ENCODE data around the gene GABPB2.

GRCh38 chr1:151147132-151147503, 76.6 kb downstream of the GABPB2 start:
- no peak for TF ChIP-seq CTCF (IDR thresholded peaks at IDR 0.05)
- TF ChIP-seq MAX (IDR thresholded peaks at IDR 0.05): no peak
- no peak for TF ChIP-seq HDAC2 (IDR thresholded peaks at IDR 0.05)
- no peak for TF ChIP-seq REST (IDR thresholded peaks at IDR 0.05)

All from A549 (cell line).